ENCODE results near the gene CD99. TPM values are rescaled to one million over a fixed set of nuclear protein-coding genes. Genes with fewer than 3 reads are reported as not detected.

Gene CD99
- total and polyA plus RNA-seq, 2 of the 13 experiments (the other 11 are each of a cell fraction or from before 2014, with no cell fraction given) = 78.8 to 111 TPM

DNA sequence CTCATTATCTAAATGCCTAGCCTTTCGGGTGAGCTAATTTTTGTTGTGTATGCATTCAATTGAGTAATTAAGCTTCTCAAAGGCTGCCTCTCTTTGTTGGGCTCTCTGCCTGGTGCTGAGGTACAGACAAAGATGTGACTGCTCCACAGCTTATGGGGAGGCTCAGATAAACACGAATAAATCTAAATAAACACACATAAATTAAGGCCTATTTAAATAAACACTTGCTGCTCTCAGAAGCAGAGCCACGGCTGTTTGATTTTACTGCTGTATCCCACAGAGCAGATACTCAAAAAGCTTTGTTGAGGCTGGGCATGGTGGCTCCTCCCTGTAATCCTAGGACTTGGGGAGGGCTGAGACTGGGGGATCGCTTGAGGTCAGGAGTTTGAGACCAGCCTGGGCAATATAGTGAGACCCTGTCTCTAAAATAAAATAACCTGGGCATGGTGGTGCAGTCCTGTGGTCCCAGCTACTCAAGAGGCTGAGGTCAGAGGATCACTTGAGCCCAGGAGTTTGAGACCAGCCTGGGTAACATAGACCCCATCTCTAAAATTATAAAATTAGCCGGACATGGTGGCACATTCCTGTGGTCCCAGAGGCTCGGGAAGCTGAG lies 8.4 kb upstream of the CD99 start:
- WGBS (ENCODE audit: low lambda C conversion rate) = 76% methylated on average over 5 of the region's 6 CpGs
- H3K27ac ChIP-seq (ENCODE audit: extremely low read length, insufficient read depth, low read length) = no peak overlapping the region
- in situ Hi-C loops (cut with HindIII; ENCODE audit: extremely low pct_ligation_motif_present, low pct_unique_long_range_greater_than_20kb) (no loop called here), intact Hi-C loops (cut with micrococcal nuclease; ENCODE audit: unreplicated experiment) (no loop called here)
- no peak overlapping the region for H3K4me3 ChIP-seq (replicated peaks in 1 of 3; ENCODE audit: insufficient read depth in 1 of 3, low read depth in 2 of 3, low read length in 3 of 3)
- BruUV-seq (replicated peaks) = no TSS peak
- no peak for TF ChIP-seq U2AF1 (optimal IDR thresholded peaks at IDR 0.05; ENCODE audit: low read depth, low read length)
- no peaks in the 10 kb centered on the region for H4K20me1 ChIP-seq (ENCODE audit: insufficient read depth, low read length)
- ChIA-PET CTCF (ENCODE audit: low intra/inter-chr PET ratio, low total read pairs) (no interaction called here), POLR2A (no interaction called here)
- H3K79me2 ChIP-seq (ENCODE audit: insufficient read depth, low read length) = no peaks in the 10 kb centered on the region
- H3K4me1 ChIP-seq (ENCODE audit: insufficient read depth, low read length) = peaks cover 24% of the 10 kb centered on the region
- H3K27me3 ChIP-seq (ENCODE audit: control insufficient read depth in 1 of 2, insufficient read depth in 2 of 2, low read length in 2 of 2) = no peaks in the 10 kb centered on the region
- FAIRE-seq (no peak), ATAC-seq (no peak), DNase-seq (ENCODE audit: low spot score) (no peak)
- H3K9me3 ChIP-seq (ENCODE audit: low read length) = no peaks in the 10 kb centered on the region
- H2AFZ ChIP-seq (ENCODE audit: low read length) = no peak overlapping the region
- no peak overlapping the region for H3K4me2 ChIP-seq (ENCODE audit: low read depth, low read length)
- no peak overlapping the region for H3K9ac ChIP-seq (ENCODE audit: insufficient read depth, low read depth, low read length)
- no peaks in the 10 kb centered on the region for H3K36me3 ChIP-seq (replicated peaks in 1 of 2; ENCODE audit: control insufficient read depth in 1 of 2, insufficient read depth in 2 of 2, low read length in 2 of 2)

DNA sequence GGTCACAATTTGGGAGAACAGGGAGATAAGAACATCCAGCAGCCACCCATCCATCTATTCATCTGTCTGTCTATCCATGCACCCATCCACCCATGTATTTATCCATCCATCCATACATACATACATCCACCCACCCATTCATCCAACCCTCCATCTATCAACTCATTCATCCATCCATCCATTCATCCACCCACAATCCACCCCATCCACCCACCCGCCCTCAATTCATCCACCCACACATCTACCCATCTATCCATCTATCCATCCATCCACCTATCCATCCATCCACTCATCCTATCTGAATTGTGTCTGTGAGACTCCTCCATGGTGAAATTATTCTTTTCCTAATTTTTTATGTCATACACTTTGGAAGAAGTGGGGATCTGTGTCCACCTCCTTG lies 6.8 kb upstream of the CD99 start:
- no peak overlapping the region for H3K27ac ChIP-seq (ENCODE audit: extremely low read length, insufficient read depth, low read length)
- H2AFZ ChIP-seq (ENCODE audit: low read length) = no peak overlapping the region
- TF ChIP-seq ZNF550 (CRISPR knock-in tag; IDR thresholded peaks at IDR 0.05; ENCODE audit: borderline replicate concordance) (no peak), MTF2 (CRISPR knock-in tag; IDR thresholded peaks at IDR 0.05; ENCODE audit: borderline replicate concordance) (no peak), NPAS2 (CRISPR knock-in tag; IDR thresholded peaks at IDR 0.05; ENCODE audit: borderline replicate concordance) (no peak), ZNF547 (CRISPR knock-in tag; IDR thresholded peaks at IDR 0.05) (no peak), ZNF776 (CRISPR knock-in tag; IDR thresholded peaks at IDR 0.05) (no peak), ZSCAN25 (CRISPR knock-in tag; IDR thresholded peaks at IDR 0.05) (no peak), MYNN (CRISPR knock-in tag; IDR thresholded peaks at IDR 0.05; ENCODE audit: low read depth) (no peak)
- TF ChIP-seq, protein P1, sequence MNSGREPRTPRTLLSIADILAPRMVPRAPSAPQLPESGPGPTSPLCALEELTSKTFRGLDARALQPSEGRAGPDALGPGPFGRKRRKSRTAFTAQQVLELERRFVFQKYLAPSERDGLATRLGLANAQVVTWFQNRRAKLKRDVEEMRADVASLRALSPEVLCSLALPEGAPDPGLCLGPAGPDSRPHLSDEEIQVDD (CRISPR knock-in tag; IDR thresholded peaks at IDR 0.05; ENCODE audit: borderline replicate concordance) = no peak
- TF ChIP-seq, protein P2, sequence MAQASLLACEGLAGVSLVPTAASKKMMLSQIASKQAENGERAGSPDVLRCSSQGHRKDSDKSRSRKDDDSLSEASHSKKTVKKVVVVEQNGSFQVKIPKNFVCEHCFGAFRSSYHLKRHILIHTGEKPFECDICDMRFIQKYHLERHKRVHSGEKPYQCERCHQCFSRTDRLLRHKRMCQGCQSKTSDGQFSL (CRISPR knock-in tag; IDR thresholded peaks at IDR 0.05) = no peak
- TF ChIP-seq, protein P3, sequence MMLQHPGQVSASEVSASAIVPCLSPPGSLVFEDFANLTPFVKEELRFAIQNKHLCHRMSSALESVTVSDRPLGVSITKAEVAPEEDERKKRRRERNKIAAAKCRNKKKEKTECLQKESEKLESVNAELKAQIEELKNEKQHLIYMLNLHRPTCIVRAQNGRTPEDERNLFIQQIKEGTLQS (CRISPR knock-in tag; IDR thresholded peaks at IDR 0.05) = no peak
- TF ChIP-seq, protein P4, sequence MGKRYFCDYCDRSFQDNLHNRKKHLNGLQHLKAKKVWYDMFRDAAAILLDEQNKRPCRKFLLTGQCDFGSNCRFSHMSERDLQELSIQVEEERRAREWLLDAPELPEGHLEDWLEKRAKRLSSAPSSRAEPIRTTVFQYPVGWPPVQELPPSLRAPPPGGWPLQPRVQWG (CRISPR knock-in tag; IDR thresholded peaks at IDR 0.05; ENCODE audit: borderline replicate concordance, low read depth) = no peak
- TF ChIP-seq, protein P5, sequence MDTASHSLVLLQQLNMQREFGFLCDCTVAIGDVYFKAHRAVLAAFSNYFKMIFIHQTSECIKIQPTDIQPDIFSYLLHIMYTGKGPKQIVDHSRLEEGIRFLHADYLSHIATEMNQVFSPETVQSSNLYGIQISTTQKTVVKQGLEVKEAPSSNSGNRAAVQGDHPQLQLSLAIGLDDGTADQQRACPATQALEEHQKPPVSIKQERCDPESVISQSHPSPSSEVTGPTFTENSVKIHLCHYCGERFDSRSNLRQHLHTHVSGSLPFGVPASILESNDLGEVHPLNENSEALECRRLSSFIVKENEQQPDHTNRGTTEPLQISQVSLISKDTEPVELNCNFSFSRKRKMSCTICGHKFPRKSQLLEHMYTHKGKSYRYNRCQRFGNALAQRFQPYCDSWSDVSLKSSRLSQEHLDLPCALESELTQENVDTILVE (CRISPR knock-in tag; IDR thresholded peaks at IDR 0.05) = no peak
- no peak for ATAC-seq
- in situ Hi-C loops (cut with HindIII; ENCODE audit: extremely low pct_ligation_motif_present, low pct_unique_long_range_greater_than_20kb) = no loop called here
- ChIA-PET CTCF (ENCODE audit: low intra/inter-chr PET ratio, low total read pairs) (no interaction called here), POLR2A (no interaction called here)
- H3K27me3 ChIP-seq (ENCODE audit: control insufficient read depth in 1 of 2, insufficient read depth in 2 of 2, low read length in 2 of 2) = no peaks in the 10 kb centered on the region
- WGBS (ENCODE audit: low lambda C conversion rate) = 98% methylated on average over 1 of the region's 1 CpG
- H3K9me3 ChIP-seq (ENCODE audit: low read length) = no peaks in the 10 kb centered on the region
- DNase-seq (ENCODE audit: low spot score) = no peak
- H3K4me2 ChIP-seq (ENCODE audit: low read depth, low read length) = no peak overlapping the region
- no peaks in the 10 kb centered on the region for H3K36me3 ChIP-seq (replicated peaks in 1 of 2; ENCODE audit: control insufficient read depth in 1 of 2, insufficient read depth in 2 of 2, low read length in 2 of 2)
- intact Hi-C loops (cut with micrococcal nuclease; ENCODE audit: unreplicated experiment) = no loop called here
- no peak overlapping the region for H3K9ac ChIP-seq (ENCODE audit: insufficient read depth, low read depth, low read length)
- BruUV-seq (replicated peaks) = no TSS peak
- FAIRE-seq = no peak
- no peaks in the 10 kb centered on the region for H3K79me2 ChIP-seq (ENCODE audit: insufficient read depth, low read length)
- no peaks in the 10 kb centered on the region for H4K20me1 ChIP-seq (ENCODE audit: insufficient read depth, low read length)
- peaks cover 15% of the 10 kb centered on the region; the same call in 1 of the 2 replicates for H3K4me1 ChIP-seq (ENCODE audit: insufficient read depth, low read length)
- no peak overlapping the region for H3K4me3 ChIP-seq (replicated peaks in 1 of 3; ENCODE audit: insufficient read depth in 1 of 3, low read depth in 2 of 3, low read length in 3 of 3)

Measured in HepG2 (cell line).